ENCODE data around the gene FGFR3. TPM values are rescaled to one million over a fixed set of nuclear protein-coding genes. Genes with fewer than 3 reads are reported as not detected.

FGFR3 gene
- total and polyA plus RNA-seq, 2 of the 8 experiments (the other 6 are each of a cell fraction or from before 2014, with no cell fraction given): 9.0 to 19.5 TPM

- no peak for TF ChIP-seq POU5F1 (IDR thresholded peaks at IDR 0.05; ENCODE audit: low read depth, low read length)
- no peak for TF ChIP-seq CTBP2 (IDR thresholded peaks at IDR 0.05; ENCODE audit: borderline replicate concordance, insufficient read depth, insufficient read length, low read length)
- TF ChIP-seq SRF (IDR thresholded peaks at IDR 0.05; ENCODE audit: low read depth, low read length): no peak
- no peak for TF ChIP-seq GTF2F1 (IDR thresholded peaks at IDR 0.05; ENCODE audit: borderline replicate concordance, low read depth, low read length)
- no peak for TF ChIP-seq KDM4A (IDR thresholded peaks at IDR 0.05; ENCODE audit: low read depth, low read length, severe bottlenecking)
- no peak for TF ChIP-seq TBP (IDR thresholded peaks at IDR 0.05; ENCODE audit: low read depth, low read length)
- no peak for TF ChIP-seq CBX5 (IDR thresholded peaks at IDR 0.05; ENCODE audit: low read depth, low read length)
- TF ChIP-seq CTCF (IDR thresholded peaks at IDR 0.05; ENCODE audit: control extremely low read depth in 1 of 3, insufficient read depth in 1 of 3, low read depth in 1 of 3, low read length in 3 of 3): no peak
- no peak for TF ChIP-seq RNF2 (IDR thresholded peaks at IDR 0.05; ENCODE audit: borderline replicate concordance, low read depth, low read length, missing control alignments, poor library complexity, severe bottlenecking)
Observed at GRCh38 chr4:1770791-1771231, 22.3 kb upstream of the FGFR3 start (continued).

Data from H1 (cell line).